HG03354 (cell line): ENCODE data around the gene CARNS1.
A peak's percentile ranks its signal among the peaks of the same experiment; 100 is the strongest.

Experiments used
- ATAC-seq: cut with Tn5 transposase; IDR thresholded peaks from one replicate; pipeline ENCODE4 v1.9.1; 2021; ENCODE audit warnings: mild to moderate bottlenecking; ENCODE audit not compliant: unreplicated experiment, poor library complexity, severe bottlenecking

The CARNS1 gene

GRCh38 chr11:67406969-67407687 is 8.3 kb upstream of the CARNS1 start:
- ATAC-seq, result no peak

- ATAC-seq, result no peak
These were observed 7.8 kb upstream of the CARNS1 start for GRCh38 chr11:67407688-67408163.

DNA sequence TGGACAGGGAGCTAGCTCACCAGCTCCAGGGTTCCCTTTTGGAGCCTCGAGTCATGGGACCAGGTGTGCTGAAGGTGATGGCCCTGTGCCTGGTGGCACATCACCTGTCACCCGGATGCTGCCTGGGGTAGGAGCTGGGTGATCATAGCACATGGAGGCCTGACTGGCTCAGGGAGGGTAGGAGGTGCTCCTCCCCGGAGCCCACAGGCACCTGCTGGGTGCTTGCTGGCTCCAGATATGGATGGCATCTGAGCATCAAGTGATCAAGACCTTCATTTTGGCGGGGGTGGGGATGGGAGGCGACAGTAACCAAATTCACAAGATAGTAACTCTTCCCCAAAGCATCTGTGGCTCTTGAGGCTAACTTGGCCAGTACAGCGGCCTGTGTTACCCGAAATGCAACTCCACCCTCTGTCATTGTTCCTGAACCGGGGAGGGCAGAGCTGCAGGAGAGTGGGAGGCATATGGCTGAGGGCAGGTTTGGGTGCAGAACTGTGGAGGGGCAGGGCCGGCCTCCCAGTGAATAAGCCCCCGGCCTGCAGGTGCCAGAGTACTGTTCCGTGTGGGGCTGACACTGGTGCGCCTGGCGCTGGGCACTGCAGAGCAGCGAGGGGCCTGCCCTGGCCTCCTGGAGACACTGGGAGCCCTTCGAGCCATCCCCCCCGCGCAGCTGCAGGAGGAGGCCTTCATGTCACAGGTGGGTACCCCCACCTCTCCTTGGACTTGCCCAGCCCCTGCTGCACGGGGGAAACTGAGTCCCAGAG is 6.9 kb upstream of the CARNS1 start:
- no peak for ATAC-seq

GRCh38 chr11:67409261-67409666 is 6.2 kb upstream of the CARNS1 start:
- ATAC-seq, result peak; percentile 63

DNA sequence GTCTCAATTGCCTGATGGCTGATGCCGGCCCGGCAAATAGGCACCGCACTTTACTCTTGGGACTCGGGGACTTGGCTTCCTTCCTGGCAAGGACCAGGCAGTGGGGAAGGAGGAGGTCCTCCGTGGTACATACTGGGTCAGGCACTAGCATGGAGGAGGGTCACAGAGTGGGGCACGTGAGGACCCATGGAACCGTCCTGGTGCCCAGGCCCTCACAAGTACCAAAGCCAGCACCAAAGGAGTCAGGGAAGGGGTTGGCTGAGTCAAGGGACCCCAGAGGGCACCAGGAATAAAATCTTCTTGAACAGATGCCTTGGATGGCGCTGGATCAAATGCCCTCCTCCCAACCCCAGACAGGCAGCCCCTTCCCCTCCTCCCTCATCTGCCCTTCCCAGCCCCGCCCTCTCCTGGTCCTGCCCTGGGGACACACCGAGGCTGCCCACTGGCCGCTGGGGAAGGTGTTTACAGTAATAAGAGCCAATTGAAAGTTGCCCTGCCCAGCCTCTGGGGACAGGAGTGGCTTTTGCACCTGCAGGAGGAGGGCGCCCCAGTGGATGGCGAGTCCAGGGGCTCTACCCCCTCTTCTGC is 5.6 kb upstream of the CARNS1 start:
- ATAC-seq, result peak; percentile 7

- no peak for ATAC-seq
These were observed 5.1 kb upstream of the CARNS1 start for GRCh38 chr11:67410369-67410831.

GRCh38 chr11:67410984-67411784 is 4.3 kb upstream of the CARNS1 start:
- no peak for ATAC-seq

- ATAC-seq, result no peak
These were observed 3.7 kb upstream of the CARNS1 start for GRCh38 chr11:67411785-67412152.

GRCh38 chr11:67412495-67413179 is 2.8 kb upstream of the CARNS1 start:
- no peak for ATAC-seq

GRCh38 chr11:67413266-67413849 is 2.1 kb upstream of the CARNS1 start:
- ATAC-seq, result no peak

DNA sequence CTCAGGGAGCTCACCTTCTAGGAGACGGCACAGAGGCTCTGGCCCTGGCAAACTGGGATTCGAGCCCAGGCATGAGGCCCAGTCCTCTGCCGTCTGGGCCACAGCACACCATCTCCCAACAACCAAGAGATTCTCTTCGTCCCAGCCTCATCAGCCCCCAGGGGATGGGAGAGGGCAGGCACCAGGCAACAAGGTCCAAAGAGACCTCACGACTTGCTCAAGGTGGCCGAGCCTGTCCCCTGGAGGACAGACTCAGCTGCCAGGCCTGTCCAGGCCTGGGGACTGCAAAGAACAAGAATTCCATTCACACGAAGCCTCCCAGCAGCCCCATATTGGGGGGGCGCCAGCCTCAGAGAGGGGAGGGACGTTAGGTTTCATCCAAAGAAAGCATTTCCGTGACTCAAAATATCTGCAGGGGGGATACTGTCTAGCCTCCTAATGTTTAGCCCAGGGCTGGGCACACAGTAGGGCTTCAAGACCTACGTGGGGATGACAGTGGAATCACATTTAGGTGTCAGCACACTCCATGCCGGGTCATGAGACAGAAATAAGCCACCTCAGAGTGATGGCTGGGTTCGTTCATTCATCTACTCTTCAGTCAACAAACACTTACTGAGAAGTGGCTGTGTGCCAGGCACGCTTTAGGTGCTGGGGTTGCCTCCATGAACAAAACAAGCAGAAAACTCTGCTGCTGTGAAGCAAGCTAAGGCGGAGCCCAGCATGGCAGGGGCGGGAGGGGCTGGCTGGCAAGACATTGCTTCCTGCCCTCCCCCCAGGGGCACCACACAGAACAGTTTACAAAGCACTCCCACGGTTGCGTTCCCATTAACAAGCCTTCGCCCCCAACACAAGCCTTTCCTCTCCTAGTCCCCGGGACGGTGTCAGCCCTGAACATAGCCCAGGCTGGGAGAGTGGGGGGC is 1.2 kb downstream of the CARNS1 start:
- ATAC-seq, result no peak

DNA sequence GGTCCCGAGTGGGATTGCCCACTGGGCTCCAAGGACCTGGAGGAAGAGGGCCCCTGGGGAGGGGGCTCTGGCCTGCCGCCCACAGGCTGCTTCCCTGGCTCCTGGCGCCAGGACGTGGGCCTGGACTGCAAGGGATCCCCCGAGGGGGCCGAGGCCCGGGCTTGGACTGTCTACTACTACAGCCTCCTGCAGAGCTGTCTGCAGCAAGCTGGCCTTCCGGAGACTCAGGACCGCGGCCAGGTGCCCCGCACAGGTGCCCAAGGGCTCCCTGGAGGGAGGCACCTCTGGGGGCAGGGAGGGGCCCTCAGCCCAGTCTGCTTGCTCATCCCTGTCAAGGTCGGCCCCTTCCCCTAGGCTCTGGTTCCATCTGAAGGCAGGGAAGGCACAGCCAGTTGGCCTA is 1.9 kb downstream of the CARNS1 start:
- no peak for ATAC-seq

- ATAC-seq, result no peak
These were observed 3.2 kb downstream of the CARNS1 start for GRCh38 chr11:67418476-67419281.

DNA sequence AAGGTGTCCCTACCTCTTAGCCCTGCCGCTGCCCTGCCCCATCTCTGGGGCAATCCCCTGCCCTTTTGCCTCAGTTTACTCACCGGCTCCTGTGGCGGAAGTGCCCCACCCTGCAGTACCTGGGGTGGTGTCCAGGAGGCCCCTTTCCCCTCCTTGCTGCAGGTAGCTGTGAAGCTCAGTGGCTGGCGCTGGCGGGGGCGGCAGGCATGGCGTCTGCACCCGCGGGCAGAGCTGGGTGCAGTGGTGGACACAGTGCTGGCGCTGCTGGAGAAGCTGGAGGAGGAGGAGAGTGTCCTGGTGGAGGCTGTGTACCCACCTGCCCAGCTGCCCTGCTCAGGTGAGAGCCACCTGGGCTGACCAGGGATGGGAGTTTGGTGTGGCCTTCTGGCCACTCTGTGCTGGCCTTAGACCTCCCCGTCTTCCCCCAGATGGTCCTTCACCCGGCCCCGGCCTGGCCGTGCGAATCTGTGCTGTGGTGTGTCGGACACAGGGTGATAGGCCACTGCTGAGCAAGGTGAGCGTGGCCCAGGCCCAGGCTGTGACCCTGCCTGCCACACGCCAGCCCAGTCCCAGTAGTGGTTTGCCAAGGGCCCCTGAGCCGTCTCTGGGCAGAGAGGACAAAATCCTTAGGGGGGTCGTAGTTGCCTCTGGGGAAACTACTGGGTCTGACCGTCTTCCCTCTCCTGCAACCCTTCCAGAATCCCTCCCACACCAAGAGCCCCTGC is 4.0 kb downstream of the CARNS1 start:
- no peak for ATAC-seq

- ATAC-seq, result no peak
These were observed 4.7 kb downstream of the CARNS1 start for GRCh38 chr11:67420147-67420645.

DNA sequence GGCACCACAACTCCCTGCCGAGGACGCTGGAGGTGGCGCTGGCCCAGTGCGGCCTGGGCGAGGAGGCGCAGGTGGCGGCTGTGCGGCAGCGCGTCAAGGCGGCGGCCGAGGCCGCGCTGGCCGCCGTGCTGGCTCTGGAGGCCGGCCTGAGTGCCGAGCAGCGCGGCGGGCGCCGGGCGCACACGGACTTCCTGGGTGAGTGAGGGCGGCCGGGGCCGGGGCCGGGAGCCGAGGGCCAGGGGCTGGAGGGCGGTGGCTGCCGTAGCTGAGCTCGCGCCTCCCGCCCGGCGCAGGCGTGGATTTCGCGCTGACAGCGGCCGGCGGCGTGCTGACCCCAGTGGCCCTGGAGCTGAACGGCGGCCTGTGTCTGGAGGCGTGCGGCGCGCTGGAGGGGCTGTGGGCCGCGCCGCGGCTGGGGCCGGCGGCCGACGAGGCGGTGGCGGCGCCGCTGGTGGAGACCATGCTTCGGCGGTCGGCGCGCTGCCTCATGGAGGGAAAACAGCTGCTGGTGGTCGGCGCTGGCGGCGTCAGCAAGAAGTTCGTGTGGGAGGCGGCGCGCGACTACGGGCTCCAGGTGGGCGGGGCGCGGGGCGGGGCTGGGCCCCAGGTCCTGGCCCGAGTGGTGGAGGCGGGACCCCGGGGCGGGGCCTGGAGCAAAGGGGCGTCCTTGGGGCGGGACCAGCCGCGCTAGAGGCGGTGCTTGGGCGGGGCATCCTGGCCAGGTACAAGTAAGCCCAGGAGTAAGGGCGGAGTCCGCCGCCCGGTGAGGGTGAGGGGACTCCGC is 5.4 kb downstream of the CARNS1 start:
- ATAC-seq, result peak; percentile 78
